K562 (cell line): Measurements from ENCODE around the gene GNG5. TPM values are rescaled to one million over a fixed set of nuclear protein-coding genes. Genes with fewer than 3 reads are reported as not detected.

Experiments used
- ARHGAP35 ChIP-seq: fragments of 450-650 bp; IDR thresholded peaks from 2 replicates; pipeline ENCODE4 v1.6.1; 2018; ENCODE audit not compliant: partially characterized antibody
- CREB5 ChIP-seq: fragments of 250-450 bp; sonication (Bioruptor Pico); IDR thresholded peaks from 2 replicates; pipeline ENCODE4 v1.5.0; 2020; ENCODE audit warnings: mild to moderate bottlenecking
- L3MBTL2 ChIP-seq: fragments of 450-650 bp; IDR thresholded peaks from 2 replicates; pipeline ENCODE4 v1.6.1; 2016; ENCODE audit warnings: mild to moderate bottlenecking, moderate library complexity
- LEF1 ChIP-seq: fragments of 450-650 bp; IDR thresholded peaks from 2 replicates; pipeline ENCODE4 v1.6.1; 2016; ENCODE audit warnings: mild to moderate bottlenecking
- NR2C2 ChIP-seq, 2 experiments: fragments of 200-800 bp in 1 of 2; sonication (Bioruptor generic) in 1 of 2; sonication (generic) in 1 of 2; formaldehyde crosslinking in 1 of 2; IDR thresholded peaks; 2 replicates each; pipeline versions ENCODE4 v1.6.1 to v1.8.0; 2016 to 2022; ENCODE audit warnings: mild to moderate bottlenecking in 1 of 2, missing compliant biosample characterization in 1 of 2, missing genetic modification characterization in 1 of 2, missing genetic modification reagents in 1 of 2
- PML ChIP-seq: IDR thresholded peaks from 2 replicates; pipeline ENCODE4 v1.6.1; 2012; ENCODE audit warnings: low read length, inconsistent platforms
- PPARD ChIP-seq: fragments of 250-450 bp; sonication (Bioruptor Pico); IDR thresholded peaks from 2 replicates; pipeline ENCODE4 v1.8.0; 2022; ENCODE audit warnings: inconsistent platforms, mild to moderate bottlenecking, moderate library complexity
- TCF15 ChIP-seq: fragments of 250-450 bp; sonication (Bioruptor Pico); IDR thresholded peaks from 2 replicates; pipeline ENCODE4 v1.8.0; 2022; ENCODE audit warnings: moderate library complexity, mild to moderate bottlenecking, inconsistent platforms
- TCF3 ChIP-seq: sonication (generic); formaldehyde crosslinking; IDR thresholded peaks from 2 replicates; pipeline ENCODE4 v1.4.0; 2020; ENCODE audit warnings: mild to moderate bottlenecking, missing genetic modification reagents
- TEAD1 ChIP-seq, 2 experiments: fragments of 450-650 bp in 1 of 2; sonication (generic) in 1 of 2; formaldehyde crosslinking; IDR thresholded peaks; 2 replicates each; pipeline versions ENCODE4 v1.4.0 to v1.8.0; 2020 to 2022; ENCODE audit warnings: mild to moderate bottlenecking in 2 of 2, missing genetic modification reagents in 1 of 2
- TEAD4 ChIP-seq, 2 experiments: sonication (generic) in 1 of 2; formaldehyde crosslinking in 1 of 2; IDR thresholded peaks; 2 replicates each; pipeline versions ENCODE4 v1.6.1 to v1.8.0; 2012 to 2022; ENCODE audit warnings: borderline replicate concordance in 1 of 2, inconsistent platforms in 1 of 2, low read length in 1 of 2, mild to moderate bottlenecking in 1 of 2, missing genetic modification reagents in 1 of 2
- YY1 ChIP-seq, 3 experiments: IDR thresholded peaks; 2 replicates each; pipeline ENCODE4 v1.6.1; 2011; ENCODE audit warnings: low read length in 2 of 3, mild to moderate bottlenecking in 2 of 3, moderate library complexity in 2 of 3, borderline replicate concordance in 1 of 3, control low read depth in 1 of 3, low read depth in 1 of 3; ENCODE audit not compliant: insufficient read depth in 3 of 3, insufficient replicate concordance in 2 of 3, control insufficient read depth in 1 of 3, insufficient read length in 1 of 3; ENCODE audit errors: extremely low read depth in 1 of 3
- ZBTB49 ChIP-seq: sonication (generic); formaldehyde crosslinking; IDR thresholded peaks from 2 replicates; pipeline ENCODE4 v1.8.0; 2022; ENCODE audit warnings: missing genetic modification reagents, mild to moderate bottlenecking, borderline replicate concordance
- ZEB2 ChIP-seq: fragments of 450-650 bp; IDR thresholded peaks from 2 replicates; pipeline ENCODE4 v1.6.1; 2016
- ZFP36 ChIP-seq: fragments of 150-350 bp; IDR thresholded peaks from 2 replicates; pipeline ENCODE4 v1.6.1; 2018; ENCODE audit warnings: low read length, low read depth; ENCODE audit not compliant: partially characterized antibody
- ZMIZ1 ChIP-seq, 2 experiments: fragments of 150-350 bp in 1 of 2; IDR thresholded peaks; 2 replicates each; pipeline ENCODE4 v1.6.1; 2012 to 2016; ENCODE audit warnings: low read depth in 2 of 2, low read length in 2 of 2, mild to moderate bottlenecking in 1 of 2, moderate library complexity in 1 of 2
- ZNF589 ChIP-seq: fragments of 200-800 bp; sonication (Bioruptor generic); IDR thresholded peaks from 2 replicates; pipeline ENCODE4 v1.6.1; 2016; ENCODE audit warnings: low read depth, missing genetic modification characterization, missing compliant biosample characterization
- polyA plus RNA-seq, 8 experiments: library from polyadenylated mRNA; depleted of rRNA in 4 of 8; stranded (reverse) in 5 of 8; unstranded in 3 of 8; fragments of >200 nt; fragmentation: Nextera tagmentation in 2 of 8; fragmentation: Illumina TruSeq in 1 of 8; extraction: Ambion mirVana in 2 of 8; extraction: Trizol in 1 of 8; gene quantifications; 2 replicates each; pipeline versions ENCODE4 v1.2.1 to v1.2.3, GENCODE V29; 2011 to 2014; ENCODE audit warnings: inconsistent platforms in 1 of 8, missing spikeins in 1 of 8
- total RNA-seq, 7 experiments: library from RNA; depleted of rRNA in 6 of 7; stranded (reverse); fragments of >200 nt in 6 of 7; fragmentation: Illumina TruSeq in 2 of 7; extraction: Trizol in 2 of 7; gene quantifications; 2 replicates each; pipeline versions ENCODE4 v1.2.1 to v1.2.3, GENCODE V29; 2011 to 2021; ENCODE audit warnings: low replicate concordance in 1 of 7

Gene GNG5
- total and polyA plus RNA-seq, 9 of the 15 experiments (the other 6 are each of a cell fraction or from before 2014, with no cell fraction given): 61.9 to 243 (median 150) TPM

- no peak for TF ChIP-seq ZFP36
- TF ChIP-seq L3MBTL2: no peak
- TF ChIP-seq TEAD4 (IDR thresholded peaks at IDR 0.05; ENCODE audit: low read length): no peak
- TF ChIP-seq TEAD4 (CRISPR knock-in tag; IDR thresholded peaks at IDR 0.05; ENCODE audit: borderline replicate concordance): no peak
- TF ChIP-seq ZNF589 (CRISPR knock-in tag): no peak
- 0 out of 2 replicates have a peak, but pooled peaks have one; percentile 9 for TF ChIP-seq PML
- 0 out of 4 replicates have a peak, but pooled peaks have one; percentile 27 to 28 for TF ChIP-seq ZMIZ1 (IDR thresholded peaks at IDR 0.05; ENCODE audit: low read depth in 2 of 2, low read length in 2 of 2)
- TF ChIP-seq ZEB2: no peak; the same call in 1 of the 2 replicates
- TF ChIP-seq CREB5 (CRISPR knock-in tag): no peak
- no peak for TF ChIP-seq NR2C2 (CRISPR knock-in tag; IDR thresholded peaks at IDR 0.05)
- TF ChIP-seq NR2C2 (tag; IDR thresholded peaks at IDR 0.05): peak; percentile 76; the same call in 1 of the 2 replicates
- peak in 1 of 2 experiments; percentile 84; a peak in 2 of 4 replicates for TF ChIP-seq TEAD1 (CRISPR knock-in tag; IDR thresholded peaks at IDR 0.05)
- TF ChIP-seq ZBTB49 (CRISPR knock-in tag): no peak
- TF ChIP-seq ARHGAP35: no peak
- TF ChIP-seq PPARD (CRISPR knock-in tag): no peak
- TF ChIP-seq LEF1: no peak
- peak; percentile 32 for TF ChIP-seq TCF3 (CRISPR knock-in tag)
- TF ChIP-seq TCF15 (CRISPR knock-in tag): no peak
- peak in 1 of 3 experiments; percentile 61 for TF ChIP-seq YY1 (IDR thresholded peaks at IDR 0.05; ENCODE audit: borderline replicate concordance in 1 of 3, control insufficient read depth in 1 of 3, extremely low read depth in 1 of 3, insufficient read depth in 3 of 3, insufficient read length in 1 of 3, insufficient replicate concordance in 2 of 3, low read depth in 1 of 3, low read length in 2 of 3)
These were observed 510 bp upstream of the GNG5 start (continued) for GRCh38 chr1:84506729-84507453.
